ENCODE results near the gene IDUA.
"Not testable (repeated sequence)": the region's sequence is repeated elsewhere in the genome, so short reads cannot be mapped to it uniquely, and the experiment has no call there.

IDUA gene

GRCh38 chr4:997375-998071 lies 10.7 kb downstream of the IDUA start:
- H3K27ac ChIP-seq = no peak overlapping the region

GRCh38 chr4:998096-998691 lies 11.3 kb downstream of the IDUA start:
- Histone ChIP-seq H3K4me1 (peaks cover 0 to 31% (median 27%) of the 10 kb centered on the region in 4 donors), H3K4me3 (no peak overlapping the region), H3K36me3 (no peaks in the 10 kb centered on the region), H3K27me3 (peaks cover 5 to 74% of the 10 kb centered on the region in 2 donors), H3K27ac (no peak overlapping the region), H3K9me3 (no peaks in the 10 kb centered on the region)
- intact Hi-C loops (cut with DNase I; ENCODE audit: low total_unique reads) = no loop called here
- TF ChIP-seq CTCF (IDR thresholded peaks at IDR 0.05) = no peak
- no peak for DNase-seq

More at GRCh38 chr4:997375-998071, 10.7 kb downstream of the IDUA start:
- Histone ChIP-seq H3K36me3 (peaks cover 0 to 4% (median 0%) of the 10 kb centered on the region in 3 donors), H3K9me3 (no peaks in the 10 kb centered on the region), H3K4me1 (peaks cover 0 to 24% (median 20%) of the 10 kb centered on the region in 4 donors), H3K4me3 (peak overlapping the region; percentile 14 to 35), H3K27me3 (peaks cover 0 to 68% of the 10 kb centered on the region in 2 donors)
- intact Hi-C loops (cut with DNase I; ENCODE audit: low total_unique reads) = no loop called here
- TF ChIP-seq CTCF (IDR thresholded peaks at IDR 0.05) = no peak
- no peak for DNase-seq

- H3K27ac ChIP-seq; H3K9me3 ChIP-seq; H3K4me3 ChIP-seq; intact Hi-C loops (cut with DNase I; ENCODE audit: low total_unique reads); H3K36me3 ChIP-seq; DNase-seq: not testable (repeated sequence)
- peaks cover 0 to 37% (median 30%) of the 10 kb centered on the region in 4 donors for H3K4me1 ChIP-seq
- peaks cover 7 to 86% of the 10 kb centered on the region in 2 donors for H3K27me3 ChIP-seq
Observed at GRCh38 chr4:999240-999863, 12.5 kb downstream of the IDUA start.

- TF ChIP-seq CTCF (IDR thresholded peaks at IDR 0.05) = no peak
- no peaks in the 10 kb centered on the region for H3K9me3 ChIP-seq
- no peak overlapping the region for H3K27ac ChIP-seq
- peaks cover 7 to 92% of the 10 kb centered on the region in 2 donors for H3K27me3 ChIP-seq
- DNase-seq = no peak
- intact Hi-C loops (cut with DNase I; ENCODE audit: low total_unique reads) = no loop called here
- no peak overlapping the region for H3K4me3 ChIP-seq
- H3K36me3 ChIP-seq = no peaks in the 10 kb centered on the region
- H3K4me1 ChIP-seq = peaks cover 0 to 37% (median 30%) of the 10 kb centered on the region in 4 donors
Observed at GRCh38 chr4:999882-1000425, 13.1 kb downstream of the IDUA start.

GRCh38 chr4:1000686-1001260 lies 13.9 kb downstream of the IDUA start:
- TF ChIP-seq CTCF (IDR thresholded peaks at IDR 0.05) = no peak
- H3K4me3 ChIP-seq = no peak overlapping the region
- peaks cover 0 to 37% (median 30%) of the 10 kb centered on the region in 4 donors for H3K4me1 ChIP-seq
- H3K9me3 ChIP-seq = no peaks in the 10 kb centered on the region
- no peaks in the 10 kb centered on the region for H3K36me3 ChIP-seq
- no peak overlapping the region for H3K27ac ChIP-seq
- DNase-seq = no peak
- H3K27me3 ChIP-seq = peaks cover 7 to 95% of the 10 kb centered on the region in 2 donors
- intact Hi-C loops (cut with DNase I; ENCODE audit: low total_unique reads) = no loop called here

All from tibial artery (tissue), 4 donors.